HG02588 (cell line): ENCODE data around the gene PFN3.
"Not testable (repeated sequence)": the region's sequence is repeated elsewhere in the genome, so short reads cannot be mapped to it uniquely, and the experiment has no call there.

Experiments used
- ATAC-seq: cut with Tn5 transposase; IDR thresholded peaks from one replicate; pipeline ENCODE4 v1.9.1; 2021; ENCODE audit warnings: mild to moderate bottlenecking, moderate library complexity; ENCODE audit not compliant: unreplicated experiment

PFN3 gene

GRCh38 chr5:177425801-177426565 lies 25.5 kb upstream of the PFN3 start:
- ATAC-seq: peak; percentile 72

GRCh38 chr5:177425196-177425800 lies 24.8 kb upstream of the PFN3 start:
- no peak for ATAC-seq

- ATAC-seq: no peak
Observed at GRCh38 chr5:177423671-177424070, 23.2 kb upstream of the PFN3 start.

GRCh38 chr5:177421062-177421798 lies 20.8 kb upstream of the PFN3 start:
- ATAC-seq: no peak

GRCh38 chr5:177420472-177420871 lies 20.0 kb upstream of the PFN3 start:
- ATAC-seq: not testable (repeated sequence)

GRCh38 chr5:177419046-177419445 lies 18.6 kb upstream of the PFN3 start:
- no peak for ATAC-seq

- ATAC-seq: not testable (repeated sequence)
Observed at GRCh38 chr5:177417081-177417480, 16.6 kb upstream of the PFN3 start.

- no peak for ATAC-seq
Observed at GRCh38 chr5:177414481-177414880, 14.0 kb upstream of the PFN3 start.

GRCh38 chr5:177412603-177413233 lies 12.3 kb upstream of the PFN3 start:
- peak; percentile 53 for ATAC-seq

GRCh38 chr5:177410575-177410974 lies 10.1 kb upstream of the PFN3 start:
- no peak for ATAC-seq

- no peak for ATAC-seq
Observed at GRCh38 chr5:177409043-177409801, 8.8 kb upstream of the PFN3 start, which contains the start of gene F12. Gene F12 (minus strand): TSS chr5:177409564. CDS start chr5:177409527, 37 bp downstream.

- no peak for ATAC-seq
Observed at GRCh38 chr5:177405805-177406204, 5.3 kb upstream of the PFN3 start.

- no peak for ATAC-seq
Observed at GRCh38 chr5:177405312-177405711, 4.9 kb upstream of the PFN3 start.

- ATAC-seq: no peak
Observed at GRCh38 chr5:177404641-177405179, 4.2 kb upstream of the PFN3 start.

- peak; percentile 71 for ATAC-seq
Observed at GRCh38 chr5:177403792-177404640, 3.6 kb upstream of the PFN3 start.

- ATAC-seq: peak; percentile 16
Observed at GRCh38 chr5:177403102-177403791, 2.8 kb upstream of the PFN3 start.

GRCh38 chr5:177402271-177403043 lies 2.0 kb upstream of the PFN3 start:
- ATAC-seq: no peak

GRCh38 chr5:177397875-177398390 lies 2.5 kb downstream of the PFN3 start:
- ATAC-seq: no peak
